Measurements from ENCODE around the gene TAAR2.

The TAAR2 gene

GRCh38 chr6:132624175-132624574 is at the start of gene TAAR2:
TAAR2 (minus strand) TSS chr6:132624275; CDS start chr6:132624275, 0 bp downstream.
- Histone ChIP-seq H3K27me3 (replicated peaks) (no peaks in the 10 kb centered on the region), H3K4me3 (ENCODE audit: low read depth, low read length) (no peak within 1 kb of the TSS), H3K36me3 (replicated peaks) (no peaks in the 10 kb centered on the region), H3K27ac (no peak within 1 kb of the TSS)
- TF ChIP-seq, protein P1, sequence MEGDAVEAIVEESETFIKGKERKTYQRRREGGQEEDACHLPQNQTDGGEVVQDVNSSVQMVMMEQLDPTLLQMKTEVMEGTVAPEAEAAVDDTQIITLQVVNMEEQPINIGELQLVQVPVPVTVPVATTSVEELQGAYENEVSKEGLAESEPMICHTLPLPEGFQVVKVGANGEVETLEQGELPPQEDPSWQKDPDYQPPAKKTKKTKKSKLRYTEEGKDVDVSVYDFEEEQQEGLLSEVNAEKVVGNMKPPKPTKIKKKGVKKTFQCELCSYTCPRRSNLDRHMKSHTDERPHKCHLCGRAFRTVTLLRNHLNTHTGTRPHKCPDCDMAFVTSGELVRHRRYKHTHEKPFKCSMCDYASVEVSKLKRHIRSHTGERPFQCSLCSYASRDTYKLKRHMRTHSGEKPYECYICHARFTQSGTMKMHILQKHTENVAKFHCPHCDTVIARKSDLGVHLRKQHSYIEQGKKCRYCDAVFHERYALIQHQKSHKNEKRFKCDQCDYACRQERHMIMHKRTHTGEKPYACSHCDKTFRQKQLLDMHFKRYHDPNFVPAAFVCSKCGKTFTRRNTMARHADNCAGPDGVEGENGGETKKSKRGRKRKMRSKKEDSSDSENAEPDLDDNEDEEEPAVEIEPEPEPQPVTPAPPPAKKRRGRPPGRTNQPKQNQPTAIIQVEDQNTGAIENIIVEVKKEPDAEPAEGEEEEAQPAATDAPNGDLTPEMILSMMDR (IDR thresholded peaks at IDR 0.05; ENCODE audit: low read depth, low read length, missing control alignments), result no peak
- in situ Hi-C loops (cut with HindIII; ENCODE audit: low pct_ligation_motif_present, low sequenced_read_pairs), result no loop called here
- DNase-seq, result no peak

GRCh38 chr6:132673376-132674094 is 49.5 kb upstream of the TAAR2 start:
- DNase-seq, result no peak
- in situ Hi-C loops (cut with HindIII; ENCODE audit: low pct_ligation_motif_present, low sequenced_read_pairs), result no loop called here
- no peaks in the 10 kb centered on the region for H3K36me3 ChIP-seq (replicated peaks)
- no peak overlapping the region for H3K27ac ChIP-seq
- TF ChIP-seq, protein P1 (IDR thresholded peaks at IDR 0.05; ENCODE audit: low read depth, low read length, missing control alignments), result no peak
- H3K4me3 ChIP-seq (ENCODE audit: low read depth, low read length), result no peak overlapping the region
- H3K27me3 ChIP-seq (replicated peaks), result no peaks in the 10 kb centered on the region

GRCh38 chr6:132671295-132671694 is 47.2 kb upstream of the TAAR2 start:
- H3K27ac ChIP-seq, result no peak overlapping the region

DNA sequence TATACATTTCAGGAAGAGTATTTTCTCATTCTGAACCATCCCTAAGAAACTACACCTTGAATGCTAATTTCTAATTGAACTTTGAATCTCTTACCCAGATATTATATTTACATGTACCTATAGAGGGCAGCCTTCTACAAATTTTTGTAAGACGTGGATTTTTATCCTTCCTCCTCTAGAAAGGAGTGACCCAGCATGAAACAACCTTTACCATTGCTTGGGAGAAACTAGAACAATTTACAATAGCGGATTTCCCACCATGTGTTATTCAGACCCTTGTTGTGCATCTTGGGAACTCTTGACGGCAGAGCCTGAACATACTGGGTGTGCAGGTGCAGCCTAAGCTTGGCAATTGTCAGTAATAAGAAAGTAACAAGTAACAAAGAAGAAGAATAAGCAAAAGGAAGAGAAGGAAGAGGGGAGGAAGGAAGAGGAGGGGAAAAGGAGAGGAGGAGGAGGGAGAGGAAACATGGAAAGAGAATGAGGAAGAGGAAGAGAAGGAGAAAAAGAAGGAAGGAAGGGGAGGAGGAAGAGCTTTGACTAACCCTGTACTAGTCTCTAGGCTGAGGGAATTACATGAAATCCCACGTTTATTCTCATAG is 45.7 kb upstream of the TAAR2 start:
- TF ChIP-seq, protein P1 (IDR thresholded peaks at IDR 0.05; ENCODE audit: low read depth, low read length, missing control alignments), result peak; percentile 17
- no peaks in the 10 kb centered on the region for H3K36me3 ChIP-seq (replicated peaks)
- in situ Hi-C loops (cut with HindIII; ENCODE audit: low pct_ligation_motif_present, low sequenced_read_pairs), result no loop called here
- DNase-seq, result no peak
- no peak overlapping the region for H3K4me3 ChIP-seq (ENCODE audit: low read depth, low read length)
- no peak overlapping the region for H3K27ac ChIP-seq
- H3K27me3 ChIP-seq (replicated peaks), result no peaks in the 10 kb centered on the region

More at GRCh38 chr6:132671295-132671694, 47.2 kb upstream of the TAAR2 start:
- TF ChIP-seq, protein P1 (IDR thresholded peaks at IDR 0.05; ENCODE audit: low read depth, low read length, missing control alignments), result no peak
- H3K36me3 ChIP-seq (replicated peaks), result no peaks in the 10 kb centered on the region
- DNase-seq, result no peak
- in situ Hi-C loops (cut with HindIII; ENCODE audit: low pct_ligation_motif_present, low sequenced_read_pairs), result no loop called here
- no peaks in the 10 kb centered on the region for H3K27me3 ChIP-seq (replicated peaks)
- H3K4me3 ChIP-seq (ENCODE audit: low read depth, low read length), result no peak overlapping the region

DNA sequence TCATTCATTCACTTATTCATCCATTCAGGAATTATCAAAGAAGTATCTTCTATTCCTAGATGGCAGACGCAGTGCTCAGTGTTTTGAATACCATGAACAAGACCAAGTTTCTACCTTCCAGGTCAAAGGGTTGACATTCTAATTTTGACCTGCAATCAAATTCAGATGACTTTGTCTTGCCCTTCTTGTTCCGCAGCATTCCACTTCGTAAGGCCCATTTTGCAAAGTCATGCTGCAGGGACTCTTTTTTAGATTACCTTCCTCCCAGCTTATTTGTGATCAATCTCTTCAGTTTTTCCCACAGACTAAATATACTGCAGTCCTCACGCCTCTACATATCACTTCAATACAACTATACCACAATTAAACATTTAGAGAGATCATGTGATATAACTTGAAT is 42.0 kb upstream of the TAAR2 start:
- TF ChIP-seq, protein P1 (IDR thresholded peaks at IDR 0.05; ENCODE audit: low read depth, low read length, missing control alignments), result no peak
- in situ Hi-C loops (cut with HindIII; ENCODE audit: low pct_ligation_motif_present, low sequenced_read_pairs), result no loop called here
- no peaks in the 10 kb centered on the region for H3K36me3 ChIP-seq (replicated peaks)
- H3K27me3 ChIP-seq (replicated peaks), result no peaks in the 10 kb centered on the region
- H3K27ac ChIP-seq, result no peak overlapping the region
- no peak for DNase-seq
- H3K4me3 ChIP-seq (ENCODE audit: low read depth, low read length), result no peak overlapping the region

Data from brain microvascular endothelial cell (primary cell).